ENCODE measurements around the gene ALX3.

The ALX3 gene

GRCh38 chr1:110064576-110065337 is 5.7 kb downstream of the ALX3 start:
- no peak overlapping the region for H3K4me3 ChIP-seq (ENCODE audit: low read depth, low read length)
- no peak for TF ChIP-seq CTCF (conservative IDR thresholded peaks at IDR 0.05; ENCODE audit: low read depth, low read length)
- DNase-seq (ENCODE audit: low read depth) = no peak

- no peak for TF ChIP-seq CTCF (conservative IDR thresholded peaks at IDR 0.05; ENCODE audit: low read depth, low read length)
- no peak for DNase-seq (ENCODE audit: low read depth)
- no peak overlapping the region for H3K4me3 ChIP-seq (ENCODE audit: low read depth, low read length)
Observed at GRCh38 chr1:110063781-110064180, 6.7 kb downstream of the ALX3 start.

- TF ChIP-seq CTCF (conservative IDR thresholded peaks at IDR 0.05; ENCODE audit: low read depth, low read length) = no peak
- H3K4me3 ChIP-seq (ENCODE audit: low read depth, low read length) = no peak overlapping the region
Observed at GRCh38 chr1:110062612-110063011, 7.9 kb downstream of the ALX3 start.

GRCh38 chr1:110061341-110061740 is 9.1 kb downstream of the ALX3 start:
- no peak for TF ChIP-seq CTCF (conservative IDR thresholded peaks at IDR 0.05; ENCODE audit: low read depth, low read length)

More at GRCh38 chr1:110062612-110063011, 7.9 kb downstream of the ALX3 start:
- DNase-seq (ENCODE audit: low read depth) = no peak

GRCh38 chr1:110060662-110061060 is 9.8 kb downstream of the ALX3 start:
- no peak for TF ChIP-seq CTCF (conservative IDR thresholded peaks at IDR 0.05; ENCODE audit: low read depth, low read length)
- H3K4me3 ChIP-seq (ENCODE audit: low read depth, low read length) = no peak overlapping the region
- DNase-seq (ENCODE audit: low read depth) = no peak

More at GRCh38 chr1:110061341-110061740, 9.1 kb downstream of the ALX3 start:
- no peak for DNase-seq (ENCODE audit: low read depth)
- H3K4me3 ChIP-seq (ENCODE audit: low read depth, low read length) = no peak overlapping the region

- peak; percentile 39 for DNase-seq (ENCODE audit: low read depth)
- TF ChIP-seq CTCF (conservative IDR thresholded peaks at IDR 0.05; ENCODE audit: low read depth, low read length) = peak; percentile 81
- no peak overlapping the region for H3K4me3 ChIP-seq (ENCODE audit: low read depth, low read length)
Observed at GRCh38 chr1:110060034-110060661, 10.3 kb downstream of the ALX3 start.
